ENCODE results near the gene ZMYND15. TPM values are rescaled to one million over a fixed set of nuclear protein-coding genes. Genes with fewer than 3 reads are reported as not detected.

Gene ZMYND15
- polyA plus RNA-seq, 2 of the 4 experiments (the other 2 are of a cell fraction): 0.16 to 0.19 TPM

- TF ChIP-seq PBX3 (IDR thresholded peaks at IDR 0.05) (no peak), ZNF302 (CRISPR knock-in tag; IDR thresholded peaks at IDR 0.05) (no peak), POLR2A (IDR thresholded peaks at IDR 0.05; ENCODE audit: low read length) (peak; percentile 74), JUNB (IDR thresholded peaks at IDR 0.05) (no peak), TFCP2L1 (CRISPR knock-in tag; IDR thresholded peaks at IDR 0.05) (no peak), ATOH8 (CRISPR knock-in tag; IDR thresholded peaks at IDR 0.05; ENCODE audit: low read depth) (no peak), RCOR1 (IDR thresholded peaks at IDR 0.05; ENCODE audit: low read depth, low read length) (no peak), SREBF2 (IDR thresholded peaks at IDR 0.05) (no peak), NR3C1 (IDR thresholded peaks at IDR 0.05) (no peak), POLR2AphosphoS2 (conservative IDR thresholded peaks at IDR 0.05; ENCODE audit: low read length) (no peak), ESRRA (IDR thresholded peaks at IDR 0.05; ENCODE audit: borderline replicate concordance, low read length) (no peak), EHF (CRISPR knock-in tag; IDR thresholded peaks at IDR 0.05) (no peak), HOXB5 (CRISPR knock-in tag; IDR thresholded peaks at IDR 0.05) (no peak), ZC3H11A (IDR thresholded peaks at IDR 0.05) (no peak), RARB (CRISPR knock-in tag; IDR thresholded peaks at IDR 0.05) (no peak), KDM5A (IDR thresholded peaks at IDR 0.05) (0 out of 2 replicates have a peak, but pooled peaks have one; percentile 39), FOXS1 (CRISPR knock-in tag; IDR thresholded peaks at IDR 0.05) (no peak), KDM1A (IDR thresholded peaks at IDR 0.05; ENCODE audit: low read depth) (no peak), RFX5 (IDR thresholded peaks at IDR 0.05) (no peak), MAZ (IDR thresholded peaks at IDR 0.05; ENCODE audit: borderline replicate concordance, low read depth, low read length) (peak; percentile 91), NPAS2 (CRISPR knock-in tag; IDR thresholded peaks at IDR 0.05; ENCODE audit: borderline replicate concordance) (no peak), EP300 (IDR thresholded peaks at IDR 0.05) (no peak), HOXB13 (CRISPR knock-in tag; IDR thresholded peaks at IDR 0.05; ENCODE audit: low read depth) (no peak), HDAC2 (IDR thresholded peaks at IDR 0.05) (no peak), HOXA7 (CRISPR knock-in tag; IDR thresholded peaks at IDR 0.05) (no peak), MAX (IDR thresholded peaks at IDR 0.05) (peak; percentile 94), NFE2L2 (conservative IDR thresholded peaks at IDR 0.05; ENCODE audit: low read length) (no peak), SMC3 (IDR thresholded peaks at IDR 0.05) (peak; percentile 96), E2F6 (IDR thresholded peaks at IDR 0.05; ENCODE audit: borderline replicate concordance, low read depth) (peak; percentile 4), FOSB (CRISPR knock-in tag; IDR thresholded peaks at IDR 0.05) (no peak), RAD21 (conservative IDR thresholded peaks at IDR 0.05 in 1 of 2, IDR thresholded peaks at IDR 0.05 in 1 of 2) (peak; percentile 91 to 94), ZFP36 (IDR thresholded peaks at IDR 0.05; ENCODE audit: borderline replicate concordance, partially characterized antibody) (no peak), JUN (IDR thresholded peaks at IDR 0.05) (peak in 1 of 2 experiments; percentile 63; a peak in 3 of 5 replicates)
- TF ChIP-seq, protein P1, sequence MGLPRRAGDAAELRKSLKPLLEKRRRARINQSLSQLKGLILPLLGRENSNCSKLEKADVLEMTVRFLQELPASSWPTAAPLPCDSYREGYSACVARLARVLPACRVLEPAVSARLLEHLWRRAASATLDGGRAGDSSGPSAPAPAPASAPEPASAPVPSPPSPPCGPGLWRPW (IDR thresholded peaks at IDR 0.05): no peak
- TF ChIP-seq, protein P2, sequence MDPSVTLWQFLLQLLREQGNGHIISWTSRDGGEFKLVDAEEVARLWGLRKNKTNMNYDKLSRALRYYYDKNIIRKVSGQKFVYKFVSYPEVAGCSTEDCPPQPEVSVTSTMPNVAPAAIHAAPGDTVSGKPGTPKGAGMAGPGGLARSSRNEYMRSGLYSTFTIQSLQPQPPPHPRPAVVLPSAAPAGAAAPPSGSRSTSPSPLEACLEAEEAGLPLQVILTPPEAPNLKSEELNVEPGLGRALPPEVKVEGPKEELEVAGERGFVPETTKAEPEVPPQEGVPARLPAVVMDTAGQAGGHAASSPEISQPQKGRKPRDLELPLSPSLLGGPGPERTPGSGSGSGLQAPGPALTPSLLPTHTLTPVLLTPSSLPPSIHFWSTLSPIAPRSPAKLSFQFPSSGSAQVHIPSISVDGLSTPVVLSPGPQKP (IDR thresholded peaks at IDR 0.05; ENCODE audit: low read depth, low read length): no peak
- TF ChIP-seq, protein P3, sequence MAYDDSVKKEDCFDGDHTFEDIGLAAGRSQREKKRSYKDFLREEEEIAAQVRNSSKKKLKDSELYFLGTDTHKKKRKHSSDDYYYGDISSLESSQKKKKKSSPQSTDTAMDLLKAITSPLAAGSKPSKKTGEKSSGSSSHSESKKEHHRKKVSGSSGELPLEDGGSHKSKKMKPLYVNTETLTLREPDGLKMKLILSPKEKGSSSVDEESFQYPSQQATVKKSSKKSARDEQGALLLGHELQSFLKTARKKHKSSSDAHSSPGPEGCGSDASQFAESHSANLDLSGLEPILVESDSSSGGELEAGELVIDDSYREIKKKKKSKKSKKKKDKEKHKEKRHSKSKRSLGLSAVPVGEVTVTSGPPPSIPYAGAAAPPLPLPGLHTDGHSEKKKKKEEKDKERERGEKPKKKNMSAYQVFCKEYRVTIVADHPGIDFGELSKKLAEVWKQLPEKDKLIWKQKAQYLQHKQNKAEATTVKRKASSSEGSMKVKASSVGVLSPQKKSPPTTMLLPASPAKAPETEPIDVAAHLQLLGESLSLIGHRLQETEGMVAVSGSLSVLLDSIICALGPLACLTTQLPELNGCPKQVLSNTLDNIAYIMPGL (CRISPR knock-in tag; IDR thresholded peaks at IDR 0.05; ENCODE audit: borderline replicate concordance): no peak
- TF ChIP-seq, protein P4, sequence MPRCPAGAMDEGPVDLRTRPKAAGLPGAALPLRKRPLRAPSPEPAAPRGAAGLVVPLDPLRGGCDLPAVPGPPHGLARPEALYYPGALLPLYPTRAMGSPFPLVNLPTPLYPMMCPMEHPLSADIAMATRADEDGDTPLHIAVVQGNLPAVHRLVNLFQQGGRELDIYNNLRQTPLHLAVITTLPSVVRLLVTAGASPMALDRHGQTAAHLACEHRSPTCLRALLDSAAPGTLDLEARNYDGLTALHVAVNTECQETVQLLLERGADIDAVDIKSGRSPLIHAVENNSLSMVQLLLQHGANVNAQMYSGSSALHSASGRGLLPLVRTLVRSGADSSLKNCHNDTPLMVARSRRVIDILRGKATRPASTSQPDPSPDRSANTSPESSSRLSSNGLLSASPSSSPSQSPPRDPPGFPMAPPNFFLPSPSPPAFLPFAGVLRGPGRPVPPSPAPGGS (IDR thresholded peaks at IDR 0.05): 0 out of 3 replicates have a peak, but pooled peaks have one; percentile 22
Measured at GRCh38 chr17:4709794-4710692, 29.6 kb upstream of the ZMYND15 start, which contains the start of gene ARRB2 (continued).

All from A549 (cell line).